NCI-H2107 treated with DMSO at 0.1 percent for 48 hours (cell line): ENCODE data around the gene CDK14.

ENCODE experiments used
- DNase-seq: peaks from one replicate; lab custom pipeline; 2025; ENCODE audit not compliant: unreplicated experiment; lab: John Stamatoyannopoulos, UW

The CDK14 gene

DNA sequence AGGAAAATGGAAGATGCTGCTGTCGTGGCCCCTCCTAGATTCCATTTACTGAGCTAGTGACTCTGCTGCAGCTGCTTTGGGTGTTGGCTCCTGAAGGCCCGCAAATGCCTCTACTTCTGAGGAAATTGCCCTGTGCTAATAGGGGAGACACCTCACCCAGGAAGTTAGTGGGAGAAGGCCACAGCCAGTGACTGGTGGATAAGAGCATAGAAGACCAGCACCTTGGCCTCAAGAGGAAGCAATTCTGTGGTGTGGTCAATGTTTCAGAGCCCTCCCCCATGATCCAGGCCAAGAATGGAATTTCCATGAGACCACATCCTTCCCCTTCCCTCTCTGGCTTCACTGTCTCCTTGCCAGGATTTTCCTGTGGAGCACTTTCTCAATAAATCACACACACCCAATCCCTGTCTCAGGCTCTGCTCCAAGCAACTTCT, 643.1 kb downstream of the CDK14 start:
- no peak for DNase-seq

DNA sequence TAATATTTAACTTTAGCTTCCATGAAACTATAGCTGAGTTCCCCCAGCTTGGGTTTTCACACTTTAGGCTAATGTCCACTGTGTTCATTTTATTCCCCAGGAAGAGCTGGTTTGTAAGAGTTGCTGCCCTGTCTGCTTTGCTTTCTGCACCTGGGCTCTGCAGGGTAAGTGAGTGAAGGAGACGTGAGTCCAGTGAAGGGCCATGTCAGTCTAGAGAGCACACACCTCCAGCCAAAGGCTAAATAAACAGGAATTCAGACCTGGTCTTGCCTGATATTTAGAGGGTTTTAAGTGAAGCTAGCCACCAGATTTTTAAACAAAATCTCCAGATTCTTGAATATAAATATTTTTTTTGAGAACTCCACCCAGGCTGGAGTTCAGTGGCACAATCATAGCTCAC, 643.7 kb downstream of the CDK14 start:
- DNase-seq, result no peak

DNA sequence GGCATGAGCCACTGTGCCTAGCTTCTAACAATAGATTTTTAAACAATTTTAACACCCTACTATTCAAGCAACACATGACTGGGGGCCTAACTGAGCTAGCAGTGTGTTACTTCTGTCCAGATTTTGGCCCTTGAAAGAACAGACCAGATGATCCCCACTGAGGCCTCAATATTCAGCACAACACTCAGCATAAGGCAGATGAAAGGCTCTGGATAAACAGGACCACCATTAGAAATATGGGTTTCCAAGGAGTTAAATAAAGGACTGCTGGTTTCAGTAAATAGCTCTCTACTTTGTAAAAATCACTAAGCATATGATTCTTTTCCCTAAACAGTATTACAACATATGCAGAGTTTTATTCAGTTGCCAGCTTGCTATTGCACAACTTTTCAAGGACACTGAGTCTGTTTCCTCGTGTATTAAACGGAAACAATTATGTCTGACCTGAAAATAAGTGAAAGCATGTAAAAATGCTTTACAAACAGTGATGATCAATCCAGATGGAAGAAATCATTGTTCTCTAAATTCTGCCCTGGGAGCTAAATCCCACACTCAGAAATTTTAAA, 644.3 kb downstream of the CDK14 start:
- no peak for DNase-seq

DNA sequence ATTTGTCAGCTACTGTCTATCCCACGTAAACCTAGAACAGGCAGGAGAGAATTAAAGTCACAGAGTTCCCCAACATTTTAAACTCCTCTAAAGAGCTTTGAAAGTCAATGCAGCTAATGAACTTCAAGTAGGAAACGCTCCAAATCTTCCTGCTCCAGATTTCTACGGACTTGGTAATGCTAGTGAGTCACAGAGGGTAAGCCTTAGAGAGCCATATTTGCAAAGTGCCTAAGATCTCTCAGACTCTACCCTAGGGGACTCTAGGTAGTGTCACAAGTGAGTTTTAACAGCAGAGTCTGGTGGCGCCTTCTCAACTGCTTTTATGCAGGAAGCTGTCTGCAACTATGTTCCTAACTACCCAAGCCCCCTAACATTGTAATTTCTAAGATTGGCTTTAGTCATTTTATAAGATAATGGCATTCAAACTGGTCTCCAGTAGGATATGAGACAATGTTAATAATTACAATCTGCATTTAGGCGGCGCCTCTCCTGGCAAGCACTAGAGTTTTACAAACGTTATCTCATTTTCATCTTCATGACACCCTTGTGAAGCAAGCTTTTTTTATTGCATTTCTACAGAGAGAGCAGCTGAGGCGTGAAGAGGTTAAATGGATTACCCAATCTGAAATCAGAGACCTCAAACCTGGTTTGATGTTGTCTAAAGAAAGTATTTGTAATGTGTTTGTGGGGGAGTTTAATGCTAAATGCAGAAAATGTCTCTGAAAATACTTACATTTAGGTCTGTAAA, 646.1 kb downstream of the CDK14 start:
- no peak for DNase-seq

DNA sequence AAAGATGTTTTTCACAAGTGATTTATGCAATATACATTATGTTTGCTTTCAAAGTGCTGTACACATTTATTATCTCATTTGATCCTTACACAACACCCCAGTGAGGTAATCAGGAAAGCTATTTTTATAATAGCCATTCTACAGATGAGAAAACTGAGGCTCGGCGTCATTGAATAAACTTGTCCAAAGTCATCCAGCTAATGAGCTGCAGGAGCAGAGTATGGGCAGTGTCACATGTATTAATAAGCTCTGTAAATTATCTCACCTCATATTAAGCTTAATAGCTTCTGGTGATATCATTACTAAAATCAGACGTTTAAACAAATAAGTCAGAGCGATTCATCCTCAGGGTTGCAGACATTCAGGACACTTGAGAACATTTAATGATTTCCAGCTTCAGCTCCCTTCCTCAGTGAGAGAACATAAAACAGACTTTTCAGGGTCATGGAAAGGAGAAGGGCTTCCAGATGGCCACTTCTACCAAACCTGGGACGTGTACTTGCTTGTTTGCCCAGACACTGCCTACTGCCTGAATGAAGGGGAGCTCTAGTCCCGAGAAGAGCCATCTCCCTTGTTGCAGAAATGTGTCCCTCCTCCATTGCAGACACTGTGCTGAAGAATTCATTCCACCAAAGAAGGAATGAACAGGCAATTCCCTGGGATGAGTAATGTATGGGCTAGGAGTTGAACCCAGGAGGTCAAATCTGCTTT, 647.6 kb downstream of the CDK14 start:
- no peak for DNase-seq

DNA sequence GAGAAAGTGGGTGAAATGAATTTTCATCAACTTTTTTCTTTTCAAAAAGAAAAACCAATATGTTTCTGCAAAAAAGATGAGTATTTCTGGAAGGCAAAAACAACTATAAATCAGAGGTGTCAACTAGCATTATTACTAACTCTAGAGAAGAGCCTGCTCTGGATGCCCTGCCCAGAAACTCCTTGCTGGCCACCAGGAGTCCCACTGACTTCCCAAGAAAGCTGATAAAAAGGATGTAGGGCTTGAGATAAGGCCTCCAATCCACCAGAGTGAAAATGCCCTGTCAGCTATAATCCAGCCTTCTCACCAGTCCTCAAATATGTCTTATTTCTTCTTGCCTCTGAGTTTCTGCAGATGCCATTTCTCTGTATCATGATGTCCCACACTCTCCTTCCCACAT, 651.4 kb downstream of the CDK14 start:
- DNase-seq, result no peak

DNA sequence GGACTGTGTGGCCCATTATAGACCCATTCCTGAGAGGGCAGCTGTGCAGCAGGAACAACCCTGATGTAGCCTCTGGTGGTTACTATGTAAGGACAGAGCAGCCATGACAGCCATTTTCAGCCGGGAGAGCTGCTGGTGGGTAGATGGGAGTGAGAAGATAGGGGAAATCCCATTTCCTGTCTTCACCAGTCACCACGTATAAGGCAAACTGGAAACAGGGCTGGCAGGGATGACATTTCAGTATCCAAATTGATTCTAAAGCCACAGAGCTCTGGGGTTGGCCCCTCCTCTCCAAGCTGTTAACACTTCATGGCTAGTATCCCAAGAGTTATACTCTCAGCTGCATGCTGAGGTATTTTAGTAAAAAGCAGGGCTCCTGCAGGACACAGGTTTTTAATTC, 652.9 kb downstream of the CDK14 start:
- DNase-seq, result no peak

DNA sequence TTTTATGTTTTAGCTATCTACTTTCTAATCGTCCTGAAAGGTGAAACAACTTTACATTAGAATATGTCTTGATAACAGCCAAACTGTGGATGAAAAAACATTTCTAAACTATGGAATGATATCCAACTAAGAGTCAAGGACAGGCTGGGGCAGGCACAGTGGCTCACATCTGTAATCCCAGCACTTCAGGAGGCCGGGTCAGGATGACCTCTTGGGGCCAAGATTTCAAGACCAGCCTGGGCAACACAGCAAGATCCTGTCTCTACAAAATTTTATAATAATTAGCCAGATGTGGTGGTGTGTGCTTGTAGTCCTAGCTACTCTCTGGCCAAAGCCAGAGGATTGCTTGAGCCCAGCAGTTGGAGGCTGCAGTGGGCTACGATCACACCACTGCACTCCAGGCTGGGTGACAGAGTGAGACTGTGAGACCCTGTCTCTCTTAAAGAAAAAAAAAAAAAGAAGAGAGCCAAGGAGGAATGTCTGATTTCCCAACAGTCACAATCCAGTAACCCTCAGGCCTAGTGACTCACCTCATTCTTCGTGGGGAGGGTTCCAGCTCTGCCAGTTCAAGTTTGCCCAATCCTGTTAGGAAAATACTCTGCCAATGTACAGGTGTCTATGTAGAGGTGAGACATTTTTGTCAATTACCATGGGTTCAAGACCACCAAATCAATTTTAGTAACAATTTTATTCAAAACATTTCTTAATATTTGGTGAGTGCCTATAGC, 653.5 kb downstream of the CDK14 start:
- DNase-seq, result no peak

DNA sequence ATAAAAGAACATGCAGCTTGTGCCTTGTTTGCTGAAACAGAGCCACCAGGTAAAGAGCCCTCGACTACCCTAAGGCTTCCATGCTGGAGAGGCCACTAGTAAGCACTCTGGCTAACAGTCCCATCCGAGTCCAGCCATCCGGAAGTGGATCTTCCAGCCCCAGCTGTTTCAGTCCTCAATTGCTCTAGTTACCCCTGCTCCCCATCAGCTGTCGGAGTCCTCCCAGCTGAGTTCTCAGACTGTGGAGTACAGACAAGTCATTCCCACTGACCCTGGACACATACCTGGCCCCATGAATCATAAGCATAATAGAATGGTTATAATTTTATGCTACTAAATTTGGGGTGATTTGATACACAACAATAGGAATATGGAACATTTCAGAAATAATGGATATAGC, 654.6 kb downstream of the CDK14 start:
- no peak for DNase-seq

DNA sequence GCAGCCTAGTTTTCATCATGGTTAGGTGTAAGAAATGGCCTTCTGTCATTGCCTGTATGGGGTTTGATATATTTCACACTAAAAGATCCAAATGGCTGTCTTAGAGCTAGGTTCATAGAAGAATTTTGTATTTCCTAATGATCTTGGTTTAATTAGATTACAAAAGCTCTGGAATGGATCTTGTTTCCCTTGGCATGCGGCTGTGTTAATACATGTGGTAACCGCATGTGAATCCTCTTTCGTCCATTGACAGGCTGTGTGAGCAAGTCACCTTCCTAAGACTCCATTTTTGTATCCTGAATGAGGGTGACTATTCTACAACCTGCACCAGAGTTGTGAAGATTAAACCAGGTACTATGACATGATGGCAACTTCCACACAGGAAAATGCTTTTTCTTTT, 655.8 kb downstream of the CDK14 start:
- no peak for DNase-seq
